ENCODE results near the gene MICA. TPM values are rescaled to one million over a fixed set of nuclear protein-coding genes. Genes with fewer than 3 reads are reported as not detected.

MICA gene
- total and polyA plus RNA-seq, 9 of the 15 experiments (the other 6 are each of a cell fraction or from before 2014, with no cell fraction given): 11.8 to 24.6 (median 16.7) TPM

- no peak for TF ChIP-seq FOXP4 (CRISPR knock-in tag; IDR thresholded peaks at IDR 0.05; ENCODE audit: borderline replicate concordance)
- no peak for TF ChIP-seq U2AF1 (optimal IDR thresholded peaks at IDR 0.05; ENCODE audit: low read depth, low read length)
- TF ChIP-seq ZNF143 (CRISPR knock-in tag; IDR thresholded peaks at IDR 0.05): no peak
- TF ChIP-seq SNIP1 (IDR thresholded peaks at IDR 0.05; ENCODE audit: low read depth): no peak
- TF ChIP-seq E2F4 (CRISPR knock-in tag; IDR thresholded peaks at IDR 0.05; ENCODE audit: low read depth): no peak
- no peak for TF ChIP-seq ERF (CRISPR knock-in tag; IDR thresholded peaks at IDR 0.05)
- peak; percentile 34; the same call in 1 of the 2 replicates for TF ChIP-seq L3MBTL2 (IDR thresholded peaks at IDR 0.05)
- TF ChIP-seq ZNF324 (CRISPR knock-in tag; IDR thresholded peaks at IDR 0.05): no peak
- TF ChIP-seq RBM17 (IDR thresholded peaks at IDR 0.05; ENCODE audit: borderline replicate concordance, low read depth, low read length): no peak
- no peak for TF ChIP-seq PHB (CRISPR knock-in tag; IDR thresholded peaks at IDR 0.05)
- TF ChIP-seq ZNF140 (CRISPR knock-in tag; IDR thresholded peaks at IDR 0.05): no peak
- no peak for TF ChIP-seq ZNF316 (IDR thresholded peaks at IDR 0.05)
- TF ChIP-seq, protein P1, sequence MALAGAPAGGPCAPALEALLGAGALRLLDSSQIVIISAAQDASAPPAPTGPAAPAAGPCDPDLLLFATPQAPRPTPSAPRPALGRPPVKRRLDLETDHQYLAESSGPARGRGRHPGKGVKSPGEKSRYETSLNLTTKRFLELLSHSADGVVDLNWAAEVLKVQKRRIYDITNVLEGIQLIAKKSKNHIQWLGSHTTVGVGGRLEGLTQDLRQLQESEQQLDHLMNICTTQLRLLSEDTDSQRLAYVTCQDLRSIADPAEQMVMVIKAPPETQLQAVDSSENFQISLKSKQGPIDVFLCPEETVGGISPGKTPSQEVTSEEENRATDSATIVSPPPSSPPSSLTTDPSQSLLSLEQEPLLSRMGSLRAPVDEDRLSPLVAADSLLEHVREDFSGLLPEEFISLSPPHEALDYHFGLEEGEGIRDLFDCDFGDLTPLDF (CRISPR knock-in tag; IDR thresholded peaks at IDR 0.05): no peak
- TF ChIP-seq FOXA1 (IDR thresholded peaks at IDR 0.05; ENCODE audit: borderline replicate concordance): no peak
- no peak for TF ChIP-seq ZC3H8 (IDR thresholded peaks at IDR 0.05)
- no peak for TF ChIP-seq PURB (CRISPR knock-in tag; IDR thresholded peaks at IDR 0.05; ENCODE audit: low read depth)
- peak; percentile 31 for TF ChIP-seq POLR2G (IDR thresholded peaks at IDR 0.05; ENCODE audit: low read depth, low read length)
- no peak for TF ChIP-seq CREB3L1 (IDR thresholded peaks at IDR 0.05; ENCODE audit: borderline replicate concordance, low read depth)
- no peak for TF ChIP-seq BMI1 (IDR thresholded peaks at IDR 0.05; ENCODE audit: low read length)
- no peak for TF ChIP-seq THRAP3 (IDR thresholded peaks at IDR 0.05; ENCODE audit: borderline replicate concordance)
- no peak for TF ChIP-seq OTX1 (CRISPR knock-in tag; IDR thresholded peaks at IDR 0.05)
- TF ChIP-seq SIN3A (IDR thresholded peaks at IDR 0.05; ENCODE audit: borderline replicate concordance in 2 of 2, control insufficient read depth in 1 of 2, low read depth in 2 of 2, low read length in 2 of 2): 0 out of 4 replicates have a peak, but pooled peaks of 1 of the 2 experiments have one; percentile 22
- no peak for TF ChIP-seq CBX8 (IDR thresholded peaks at IDR 0.05; ENCODE audit: borderline replicate concordance, extremely low read depth, low read depth, low read length, poor library complexity, severe bottlenecking)
Observed at GRCh38 chr6:31400467-31401289, 2.7 kb upstream of the MICA start (continued).
